Prostate gland (tissue), 2 donors: Measurements from ENCODE around the gene RSPRY1.

Experiments used
- POLR2AphosphoS5 ChIP-seq: sonication (generic); formaldehyde crosslinking; IDR thresholded peaks from one replicate; pipeline ENCODE4 v1.6.1; 2017; ENCODE audit warnings: antibody characterized with exemption
- TF ChIP-seq, protein P1 (sequence below), 4 experiments: fragments of 200-600 bp in 2 of 4; fragments of 450-650 bp in 2 of 4; sonication (generic) in 2 of 4; IDR thresholded peaks; 1 replicate in 3 of 4; 2 replicates in 1 of 4; pipeline ENCODE4 v1.5.1; 2016 to 2019; ENCODE audit warnings: antibody characterized with exemption in 4 of 4, mild to moderate bottlenecking in 2 of 4, moderate library complexity in 2 of 4

- TF ChIP-seq, protein P1, sequence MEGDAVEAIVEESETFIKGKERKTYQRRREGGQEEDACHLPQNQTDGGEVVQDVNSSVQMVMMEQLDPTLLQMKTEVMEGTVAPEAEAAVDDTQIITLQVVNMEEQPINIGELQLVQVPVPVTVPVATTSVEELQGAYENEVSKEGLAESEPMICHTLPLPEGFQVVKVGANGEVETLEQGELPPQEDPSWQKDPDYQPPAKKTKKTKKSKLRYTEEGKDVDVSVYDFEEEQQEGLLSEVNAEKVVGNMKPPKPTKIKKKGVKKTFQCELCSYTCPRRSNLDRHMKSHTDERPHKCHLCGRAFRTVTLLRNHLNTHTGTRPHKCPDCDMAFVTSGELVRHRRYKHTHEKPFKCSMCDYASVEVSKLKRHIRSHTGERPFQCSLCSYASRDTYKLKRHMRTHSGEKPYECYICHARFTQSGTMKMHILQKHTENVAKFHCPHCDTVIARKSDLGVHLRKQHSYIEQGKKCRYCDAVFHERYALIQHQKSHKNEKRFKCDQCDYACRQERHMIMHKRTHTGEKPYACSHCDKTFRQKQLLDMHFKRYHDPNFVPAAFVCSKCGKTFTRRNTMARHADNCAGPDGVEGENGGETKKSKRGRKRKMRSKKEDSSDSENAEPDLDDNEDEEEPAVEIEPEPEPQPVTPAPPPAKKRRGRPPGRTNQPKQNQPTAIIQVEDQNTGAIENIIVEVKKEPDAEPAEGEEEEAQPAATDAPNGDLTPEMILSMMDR (IDR thresholded peaks at IDR 0.05): peak; percentile 29 to 78 (median 62)
- TF ChIP-seq POLR2AphosphoS5: peak; percentile 47
Measured at GRCh38 chr16:57167953-57168352, 18.2 kb upstream of the RSPRY1 start.
